K562 (cell line): ENCODE measurements around the gene HRH1. TPM values are rescaled to one million over a fixed set of nuclear protein-coding genes. Genes with fewer than 3 reads are reported as not detected.
A peak's percentile ranks its signal among the peaks of the same experiment; 100 is the strongest.

Source experiments
- ATAC-seq: fragments of 200-7000 bp; cut with Tn5 transposase; 3 replicates; pipeline ENCODE4 v1.9.1; 2020; ENCODE audit warnings: moderate library complexity
- BruUV-seq: library from RNA; stranded (reverse); fragments of 400-500 nt; replicated peaks from 2 replicates; lab custom pipeline; 2021; lab: Mats Ljungman, UMichigan
- CTCF ChIA-PET: fragments of 300-600 bp; formaldehyde crosslinking; extraction: SDS; loops from one replicate; lab custom pipeline; 2021; ENCODE audit warnings: low intra/inter-chr PET ratio; lab: Yijun Ruan, JAX
- POLR2A ChIA-PET: fragments of 300-600, 350-650 bp; sonication (Branson Sonifier 250); formaldehyde crosslinking; extraction: SDS; loops from one replicate; lab custom pipeline; 2021; ENCODE audit warnings: antibody characterized with exemption, inconsistent platforms; lab: Yijun Ruan, JAX
- DNase-seq, 4 experiments: peaks; one replicate each; pipeline versions ENCODE4 v3.0.0 to v3.0.0-alpha.2; 2011 to 2018; ENCODE audit warnings: low spot score in 3 of 4, mixed read lengths in 3 of 4; ENCODE audit errors: extremely low read depth in 1 of 4
- FAIRE-seq: peaks from 2 replicates; lab custom pipeline; 2011; peaks lifted over from hg19 to GRCh38; lab: Jason Lieb, UNC
- H2AFZ ChIP-seq: 2 replicates; pipeline ENCODE4 v1.6.0; 2011; ENCODE audit warnings: low read depth, low read length, control low read depth, inconsistent platforms
- H3K27ac ChIP-seq: fragments of 200-600 bp; 3 replicates; pipeline ENCODE4 v1.8.0; 2011; ENCODE audit warnings: low read depth, mild to moderate bottlenecking, control low read depth, inconsistent platforms, low read length, moderate library complexity, mixed read lengths; ENCODE audit errors: extremely low read depth
- H3K27me3 ChIP-seq, 2 experiments: fragments of 300-600 bp in 1 of 2; 2 replicates in 1 of 2; 3 replicates in 1 of 2; pipeline versions ENCODE4 v1.6.0 to v1.8.0; 2011; ENCODE audit warnings: inconsistent platforms in 2 of 2, low read length in 2 of 2, mild to moderate bottlenecking in 1 of 2, mixed read lengths in 1 of 2, moderate library complexity in 1 of 2; ENCODE audit not compliant: control insufficient read depth in 2 of 2, insufficient read depth in 2 of 2
- H3K36me3 ChIP-seq: fragments of 300-600 bp; 3 replicates; pipeline ENCODE4 v1.8.0; 2011; ENCODE audit warnings: mild to moderate bottlenecking, low read length, inconsistent platforms; ENCODE audit not compliant: control insufficient read depth, insufficient read depth
- H3K4me1 ChIP-seq, 2 experiments: fragments of 200-600 bp in 1 of 2; replicated peaks in 1 of 2; 2 replicates in 1 of 2; 3 replicates in 1 of 2; pipeline versions ENCODE4 v1.5.1 to v1.8.0; 2011; ENCODE audit warnings: inconsistent platforms in 2 of 2, low read length in 2 of 2, mild to moderate bottlenecking in 1 of 2, mixed read lengths in 1 of 2, moderate library complexity in 1 of 2; ENCODE audit not compliant: control insufficient read depth in 2 of 2, insufficient read depth in 2 of 2
- H3K4me2 ChIP-seq: 2 replicates; pipeline ENCODE4 v1.6.1; 2011; ENCODE audit warnings: low read length, control low read depth, inconsistent platforms, mixed read lengths; ENCODE audit not compliant: insufficient read depth
- H3K4me3 ChIP-seq: fragments of 200-600 bp; sonication (generic), shearing (Covaris generic); 2 replicates; pipeline ENCODE4 v1.5.1; 2016; ENCODE audit warnings: control low read depth, inconsistent platforms
- H3K79me2 ChIP-seq: fragments of 200-600 bp; 3 replicates; pipeline ENCODE4 v1.8.0; 2011; ENCODE audit warnings: low read length, inconsistent platforms; ENCODE audit not compliant: control insufficient read depth, insufficient read depth
- H3K9ac ChIP-seq, 2 experiments: 2 replicates each; pipeline versions ENCODE4 v1.6.0 to v1.6.1; 2011; ENCODE audit warnings: low read depth in 2 of 2, low read length in 2 of 2, control low read depth in 1 of 2, inconsistent platforms in 1 of 2, mild to moderate bottlenecking in 1 of 2, mixed read lengths in 1 of 2; ENCODE audit not compliant: insufficient read depth in 1 of 2
- H3K9me1 ChIP-seq: one replicate; pipeline ENCODE4 v1.6.0; 2011; ENCODE audit warnings: inconsistent platforms, mild to moderate bottlenecking, low read length, moderate library complexity; ENCODE audit not compliant: control insufficient read depth, insufficient read depth
- H3K9me3 ChIP-seq: replicated peaks from 2 replicates; pipeline ENCODE4 v1.5.1; 2011; ENCODE audit warnings: low read depth, low read length, inconsistent platforms; ENCODE audit not compliant: control insufficient read depth, insufficient read depth
- H4K20me1 ChIP-seq: replicated peaks from 2 replicates; pipeline ENCODE4 v1.6.1; 2011; ENCODE audit warnings: low read length, inconsistent platforms, mixed read lengths; ENCODE audit not compliant: control insufficient read depth, insufficient read depth
- ATF6 ChIP-seq: sonication (generic); formaldehyde crosslinking; IDR thresholded peaks from 2 replicates; pipeline ENCODE4 v1.4.0; 2020; ENCODE audit warnings: mild to moderate bottlenecking, missing genetic modification reagents
- CHD4 ChIP-seq: fragments of 200-600 bp; sonication (generic); IDR thresholded peaks from 3 replicates; pipeline ENCODE4 v1.6.1; 2012; ENCODE audit warnings: low read depth, mild to moderate bottlenecking, mixed read lengths, low read length, inconsistent platforms; ENCODE audit not compliant: insufficient read depth, insufficient replicate concordance, poor library complexity, severe bottlenecking
- CTCF ChIP-seq, 3 experiments: IDR thresholded peaks in 2 of 3; conservative IDR thresholded peaks in 1 of 3; 2 replicates each; pipeline ENCODE4 v1.5.1; 2011 to 2012; ENCODE audit warnings: low read length in 3 of 3, mild to moderate bottlenecking in 3 of 3, control low read depth in 2 of 3, improper control_type of control experiment in 1 of 3, inconsistent platforms in 1 of 3, low read depth in 1 of 3, mixed read lengths in 1 of 3, moderate library complexity in 1 of 3; ENCODE audit not compliant: insufficient read depth in 2 of 3
- ETV1 ChIP-seq: fragments of 450-650 bp; conservative IDR thresholded peaks from 2 replicates; pipeline ENCODE4 v1.6.1; 2016; ENCODE audit warnings: missing genetic modification characterization, control low read depth, low read depth, missing compliant biosample characterization
- MEIS2 ChIP-seq: fragments of 450-650 bp; IDR thresholded peaks from 2 replicates; pipeline ENCODE4 v1.6.1; 2014; ENCODE audit warnings: mild to moderate bottlenecking; ENCODE audit not compliant: partially characterized antibody
- MTA2 ChIP-seq: fragments of 450-650 bp; IDR thresholded peaks from 2 replicates; pipeline ENCODE4 v1.6.1; 2016; ENCODE audit warnings: low read depth
- PPARD ChIP-seq: fragments of 250-450 bp; sonication (Bioruptor Pico); IDR thresholded peaks from 2 replicates; pipeline ENCODE4 v1.8.0; 2022; ENCODE audit warnings: inconsistent platforms, mild to moderate bottlenecking, moderate library complexity
- RAD21 ChIP-seq, 2 experiments: fragments of 250-450 bp in 1 of 2; fragments of 450-650 bp in 1 of 2; sonication (Bioruptor Pico) in 1 of 2; formaldehyde crosslinking in 1 of 2; IDR thresholded peaks in 1 of 2; conservative IDR thresholded peaks in 1 of 2; 2 replicates each; pipeline versions ENCODE4 v1.4.0 to v1.8.0; 2020 to 2022; ENCODE audit warnings: mild to moderate bottlenecking in 2 of 2, moderate library complexity in 1 of 2
- WGBS: fragments of 100-300 bp; shearing (Covaris generic); methylation state at CpG from one replicate; pipeline ENCODE4 v1.1.6; 2016; ENCODE audit warnings: low coverage, mixed read lengths; ENCODE audit not compliant: insufficient coverage; ENCODE audit errors: missing lambda C conversion rate; 5-methylcytosine and 5-hydroxymethylcytosine counted together
- in situ Hi-C: fragments of 300-500 bp; cut with MboI; formaldehyde crosslinking; loops from 4 replicates; pipeline ENCODE4 v1.15.0; 2018; ENCODE audit warnings: inconsistent platforms, mixed read lengths
- intact Hi-C: fragments of 100-400 bp; cut with micrococcal nuclease; formaldehyde crosslinking; loops from 2 replicates; pipeline ENCODE4 v1.14.2; 2022
- polyA plus RNA-seq, 8 experiments: library from polyadenylated mRNA; depleted of rRNA in 4 of 8; stranded (reverse) in 5 of 8; unstranded in 3 of 8; fragments of >200 nt; fragmentation: Nextera tagmentation in 2 of 8; fragmentation: Illumina TruSeq in 1 of 8; extraction: Ambion mirVana in 2 of 8; extraction: Trizol in 1 of 8; gene quantifications; 2 replicates each; pipeline versions ENCODE4 v1.2.1 to v1.2.3, GENCODE V29; 2011 to 2014; ENCODE audit warnings: inconsistent platforms in 1 of 8, missing spikeins in 1 of 8
- total RNA-seq, 7 experiments: library from RNA; depleted of rRNA in 6 of 7; stranded (reverse); fragments of >200 nt in 6 of 7; fragmentation: Illumina TruSeq in 2 of 7; extraction: Trizol in 2 of 7; gene quantifications; 2 replicates each; pipeline versions ENCODE4 v1.2.1 to v1.2.3, GENCODE V29; 2011 to 2021; ENCODE audit warnings: low replicate concordance in 1 of 7

Gene HRH1
- total and polyA plus RNA-seq, 9 of the 15 experiments (the other 6 are each of a cell fraction or from before 2014, with no cell fraction given): 0.03 to 0.15 (median 0.06) TPM; not detected in 1

- BruUV-seq: no TSS peak
- H3K9ac ChIP-seq: no peak overlapping the region
- POLR2A ChIA-PET: interaction anchor here (0.7 to 1.0 kb wide), 2 partner anchors 28 to 30 kb away, joined by 3 read pairs; no protein-coding TSS in a partner anchor
- H3K4me3 ChIP-seq: no peak overlapping the region
- no peaks in the 10 kb centered on the region for H3K79me2 ChIP-seq
- TF ChIP-seq PPARD (CRISPR knock-in tag): no peak
- no peak for TF ChIP-seq CHD4
- TF ChIP-seq RAD21 (CRISPR knock-in tag; conservative IDR thresholded peaks at IDR 0.05 in 1 of 2, IDR thresholded peaks at IDR 0.05 in 1 of 2): 0 out of 4 replicates have a peak, but pooled peaks of 1 of the 2 experiments have one; percentile 3
- TF ChIP-seq MEIS2: no peak
- no peak for TF ChIP-seq ATF6 (CRISPR knock-in tag)
- TF ChIP-seq MTA2: no peak
- TF ChIP-seq CTCF (IDR thresholded peaks at IDR 0.05 in 2 of 3, conservative IDR thresholded peaks at IDR 0.05 in 1 of 3; ENCODE audit: insufficient read depth in 2 of 3, low read depth in 1 of 3, low read length in 3 of 3): peak in 1 of 3 experiments; percentile 3; a peak in 1 of 6 replicates
- no peak for TF ChIP-seq ETV1
- CTCF ChIA-PET: no interaction called here
- DNase-seq (no peak), FAIRE-seq (no peak), ATAC-seq (peak; percentile 34; the same call in 1 of the 3 replicates)
- 2% methylated on average over 9 of the region's 9 CpGs for WGBS
- no peaks in the 10 kb centered on the region for H3K9me1 ChIP-seq
- H3K4me2 ChIP-seq: no peak overlapping the region
- no peak overlapping the region for H3K27ac ChIP-seq
- no peaks in the 10 kb centered on the region; the same call in 1 of the 2 replicates for H4K20me1 ChIP-seq
- intact Hi-C loops (no loop called here), in situ Hi-C loops (no loop called here)
- H3K36me3 ChIP-seq: no peaks in the 10 kb centered on the region
- no peaks in the 10 kb centered on the region for H3K4me1 ChIP-seq
- no peak overlapping the region for H2AFZ ChIP-seq
- no peaks in the 10 kb centered on the region for H3K9me3 ChIP-seq
- peaks cover 58 to 75% of the 10 kb centered on the region in 2 experiments for H3K27me3 ChIP-seq
Measured at GRCh38 chr3:11211531-11212298, 57.4 kb downstream of the HRH1 start.
